Measurements from ENCODE around the gene OXNAD1. TPM values are rescaled to one million over a fixed set of nuclear protein-coding genes. Genes with fewer than 3 reads are reported as not detected.
A peak's percentile ranks its signal among the peaks of the same experiment; 100 is the strongest.

The OXNAD1 gene
- total and polyA plus RNA-seq, 2 of the 13 experiments (the other 11 are each of a cell fraction or from before 2014, with no cell fraction given): 9.9 to 18.8 TPM

DNA sequence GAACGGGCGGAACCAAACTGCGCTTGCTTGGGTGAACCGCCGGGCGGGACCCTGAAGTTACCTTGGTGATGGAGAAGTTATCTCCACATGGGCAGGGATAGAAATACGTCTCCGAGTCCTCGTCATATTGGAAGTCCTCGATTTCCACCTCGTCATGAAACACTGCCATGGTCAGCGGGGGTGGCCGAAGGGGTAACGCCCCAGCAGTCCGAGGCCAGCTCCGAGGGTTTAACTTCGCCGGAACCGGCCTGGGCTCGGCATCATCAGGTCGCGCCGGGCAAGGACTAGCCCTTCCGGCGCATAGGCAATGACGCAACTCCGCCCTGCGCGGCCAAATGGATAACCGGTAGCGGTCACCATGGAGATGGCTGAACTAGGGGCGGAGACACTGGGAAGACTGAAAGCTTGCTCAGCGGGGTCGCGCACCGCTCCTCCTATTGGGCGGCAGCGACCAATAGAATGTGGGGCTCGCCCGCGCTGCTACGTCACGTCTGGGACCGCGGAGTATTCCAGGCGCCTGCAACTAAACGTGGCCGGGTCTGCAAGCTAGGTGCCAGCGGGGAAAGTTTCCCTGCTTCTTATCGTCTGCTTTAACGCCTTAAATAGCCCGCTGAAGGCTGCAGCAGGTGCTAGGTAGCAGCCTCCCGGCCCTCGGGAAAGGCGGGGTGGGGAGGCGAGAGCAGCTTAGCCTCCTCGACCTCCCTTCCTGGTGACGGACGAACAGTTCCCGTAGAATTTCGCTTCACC, at the start of gene OXNAD1, which contains the start of gene DPH3 (continued):
- TF ChIP-seq, protein P1, sequence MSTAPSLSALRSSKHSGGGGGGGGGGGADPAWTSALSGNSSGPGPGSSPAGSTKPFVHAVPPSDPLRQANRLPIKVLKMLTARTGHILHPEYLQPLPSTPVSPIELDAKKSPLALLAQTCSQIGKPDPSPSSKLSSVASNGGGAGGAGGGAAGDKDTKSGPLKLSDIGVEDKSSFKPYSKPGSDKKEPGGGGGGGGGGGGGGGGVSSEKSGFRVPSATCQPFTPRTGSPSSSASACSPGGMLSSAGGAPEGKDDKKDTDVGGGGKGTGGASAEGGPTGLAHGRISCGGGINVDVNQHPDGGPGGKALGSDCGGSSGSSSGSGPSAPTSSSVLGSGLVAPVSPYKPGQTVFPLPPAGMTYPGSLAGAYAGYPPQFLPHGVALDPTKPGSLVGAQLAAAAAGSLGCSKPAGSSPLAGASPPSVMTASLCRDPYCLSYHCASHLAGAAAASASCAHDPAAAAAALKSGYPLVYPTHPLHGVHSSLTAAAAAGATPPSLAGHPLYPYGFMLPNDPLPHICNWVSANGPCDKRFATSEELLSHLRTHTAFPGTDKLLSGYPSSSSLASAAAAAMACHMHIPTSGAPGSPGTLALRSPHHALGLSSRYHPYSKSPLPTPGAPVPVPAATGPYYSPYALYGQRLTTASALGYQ (CRISPR knock-in tag; IDR thresholded peaks at IDR 0.05): peak; percentile 56; the same call in 1 of the 2 replicates
- TF ChIP-seq, protein P2, sequence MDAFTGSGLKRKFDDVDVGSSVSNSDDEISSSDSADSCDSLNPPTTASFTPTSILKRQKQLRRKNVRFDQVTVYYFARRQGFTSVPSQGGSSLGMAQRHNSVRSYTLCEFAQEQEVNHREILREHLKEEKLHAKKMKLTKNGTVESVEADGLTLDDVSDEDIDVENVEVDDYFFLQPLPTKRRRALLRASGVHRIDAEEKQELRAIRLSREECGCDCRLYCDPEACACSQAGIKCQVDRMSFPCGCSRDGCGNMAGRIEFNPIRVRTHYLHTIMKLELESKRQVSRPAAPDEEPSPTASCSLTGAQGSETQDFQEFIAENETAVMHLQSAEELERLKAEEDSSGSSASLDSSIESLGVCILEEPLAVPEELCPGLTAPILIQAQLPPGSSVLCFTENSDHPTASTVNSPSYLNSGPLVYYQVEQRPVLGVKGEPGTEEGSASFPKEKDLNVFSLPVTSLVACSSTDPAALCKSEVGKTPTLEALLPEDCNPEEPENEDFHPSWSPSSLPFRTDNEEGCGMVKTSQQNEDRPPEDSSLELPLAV (CRISPR knock-in tag; conservative IDR thresholded peaks at IDR 0.05; ENCODE audit: low read depth): no peak
- TF ChIP-seq ZNF12 (CRISPR knock-in tag; IDR thresholded peaks at IDR 0.05): peak; percentile 23; the same call in 1 of the 2 replicates
- no peak for TF ChIP-seq ZNF768 (CRISPR knock-in tag; IDR thresholded peaks at IDR 0.05)
- no peak for TF ChIP-seq ZNF570 (CRISPR knock-in tag; IDR thresholded peaks at IDR 0.05; ENCODE audit: borderline replicate concordance)
- TF ChIP-seq ARNT (IDR thresholded peaks at IDR 0.05): no peak
- peak; percentile 50; the same call in 1 of the 2 replicates for TF ChIP-seq ZNF383 (CRISPR knock-in tag; IDR thresholded peaks at IDR 0.05; ENCODE audit: borderline replicate concordance)
- TF ChIP-seq, protein P3, sequence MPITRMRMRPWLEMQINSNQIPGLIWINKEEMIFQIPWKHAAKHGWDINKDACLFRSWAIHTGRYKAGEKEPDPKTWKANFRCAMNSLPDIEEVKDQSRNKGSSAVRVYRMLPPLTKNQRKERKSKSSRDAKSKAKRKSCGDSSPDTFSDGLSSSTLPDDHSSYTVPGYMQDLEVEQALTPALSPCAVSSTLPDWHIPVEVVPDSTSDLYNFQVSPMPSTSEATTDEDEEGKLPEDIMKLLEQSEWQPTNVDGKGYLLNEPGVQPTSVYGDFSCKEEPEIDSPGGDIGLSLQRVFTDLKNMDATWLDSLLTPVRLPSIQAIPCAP (CRISPR knock-in tag; IDR thresholded peaks at IDR 0.05; ENCODE audit: low read depth): no peak
- TF ChIP-seq, protein P4, sequence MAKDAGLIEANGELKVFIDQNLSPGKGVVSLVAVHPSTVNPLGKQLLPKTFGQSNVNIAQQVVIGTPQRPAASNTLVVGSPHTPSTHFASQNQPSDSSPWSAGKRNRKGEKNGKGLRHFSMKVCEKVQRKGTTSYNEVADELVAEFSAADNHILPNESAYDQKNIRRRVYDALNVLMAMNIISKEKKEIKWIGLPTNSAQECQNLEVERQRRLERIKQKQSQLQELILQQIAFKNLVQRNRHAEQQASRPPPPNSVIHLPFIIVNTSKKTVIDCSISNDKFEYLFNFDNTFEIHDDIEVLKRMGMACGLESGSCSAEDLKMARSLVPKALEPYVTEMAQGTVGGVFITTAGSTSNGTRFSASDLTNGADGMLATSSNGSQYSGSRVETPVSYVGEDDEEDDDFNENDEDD (CRISPR knock-in tag; IDR thresholded peaks at IDR 0.05; ENCODE audit: borderline replicate concordance): peak; percentile 36; the same call in 1 of the 2 replicates
- peak; percentile 91; the same call in 1 of the 2 replicates for TF ChIP-seq FOXK1 (CRISPR knock-in tag; IDR thresholded peaks at IDR 0.05; ENCODE audit: borderline replicate concordance, low read depth)
- no peak for TF ChIP-seq TBP (CRISPR knock-in tag; IDR thresholded peaks at IDR 0.05)
- TF ChIP-seq ZNF124 (CRISPR knock-in tag; IDR thresholded peaks at IDR 0.05): no peak; the same call in 1 of the 2 replicates
- no peak for TF ChIP-seq RCOR2 (CRISPR knock-in tag; IDR thresholded peaks at IDR 0.05)
- TF ChIP-seq ZNF264 (CRISPR knock-in tag; IDR thresholded peaks at IDR 0.05): peak; percentile 53; the same call in 1 of the 2 replicates
- TF ChIP-seq CEBPB (IDR thresholded peaks at IDR 0.05; ENCODE audit: borderline replicate concordance, low read depth, low read length): peak; percentile 91
- TF ChIP-seq CHD4 (IDR thresholded peaks at IDR 0.05; ENCODE audit: borderline replicate concordance, low read length): no peak
- TF ChIP-seq ZNF713 (CRISPR knock-in tag; IDR thresholded peaks at IDR 0.05): peak; percentile 46; the same call in 1 of the 2 replicates
- TF ChIP-seq AGO2 (optimal IDR thresholded peaks at IDR 0.05; ENCODE audit: low read depth, low read length): no peak
- no peak for TF ChIP-seq JDP2 (CRISPR knock-in tag; IDR thresholded peaks at IDR 0.05; ENCODE audit: borderline replicate concordance)
- TF ChIP-seq KAT7 (CRISPR knock-in tag; IDR thresholded peaks at IDR 0.05; ENCODE audit: borderline replicate concordance): peak; percentile 43; the same call in 1 of the 2 replicates
- TF ChIP-seq, protein P5, sequence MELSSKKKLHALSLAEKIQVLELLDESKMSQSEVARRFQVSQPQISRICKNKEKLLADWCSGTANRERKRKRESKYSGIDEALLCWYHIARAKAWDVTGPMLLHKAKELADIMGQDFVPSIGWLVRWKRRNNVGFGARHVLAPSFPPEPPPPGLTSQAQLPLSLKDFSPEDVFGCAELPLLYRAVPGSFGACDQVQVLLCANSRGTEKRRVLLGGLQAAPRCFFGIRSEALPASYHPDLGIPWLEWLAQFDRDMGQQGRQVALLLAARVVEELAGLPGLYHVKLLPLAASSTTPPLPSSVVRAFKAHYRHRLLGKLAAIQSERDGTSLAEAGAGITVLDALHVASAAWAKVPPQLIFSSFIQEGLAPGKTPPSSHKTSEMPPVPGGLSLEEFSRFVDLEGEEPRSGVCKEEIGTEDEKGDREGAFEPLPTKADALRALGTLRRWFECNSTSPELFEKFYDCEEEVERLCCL (CRISPR knock-in tag; IDR thresholded peaks at IDR 0.05; ENCODE audit: borderline replicate concordance): no peak
- no peak for TF ChIP-seq NBN (conservative IDR thresholded peaks at IDR 0.05)
- TF ChIP-seq ZNF30 (CRISPR knock-in tag; IDR thresholded peaks at IDR 0.05): no peak
- peak; percentile 86 for TF ChIP-seq RBFOX2 (IDR thresholded peaks at IDR 0.05; ENCODE audit: low read depth, low read length)

Measured in HepG2 (cell line).